AG04450 (cell line): Measurements from ENCODE around the gene KCNK3. TPM values are rescaled to one million over a fixed set of nuclear protein-coding genes. Genes with fewer than 3 reads are reported as not detected.
"Not testable (repeated sequence)": the region's sequence is repeated elsewhere in the genome, so short reads cannot be mapped to it uniquely, and the experiment has no call there.

Source experiments
- CTCF ChIA-PET: fragments of 300-600, 350-600 bp; formaldehyde crosslinking; extraction: SDS; loops from one replicate; lab custom pipeline; 2022; ENCODE audit warnings: antibody characterized with exemption, inconsistent platforms; lab: Charles Lee
- POLR2A ChIA-PET: fragments of 350-600 bp; formaldehyde crosslinking; extraction: SDS; loops from one replicate; lab custom pipeline; 2021; ENCODE audit warnings: antibody characterized with exemption, inconsistent platforms; lab: Yijun Ruan, JAX
- DNase-seq: peaks from one replicate; pipeline ENCODE4 v3.0.0-alpha.2; 2011; ENCODE audit warnings: low read depth, low spot score
- H3K27ac ChIP-seq: one replicate; pipeline ENCODE4 v1.5.1; 2012; ENCODE audit warnings: low read depth, low read length, control low read depth
- H3K27me3 ChIP-seq: one replicate; pipeline ENCODE4 v1.6.0; 2012; ENCODE audit warnings: low read length; ENCODE audit not compliant: control insufficient read depth, insufficient read depth
- H3K4me3 ChIP-seq: 2 replicates; pipeline ENCODE4 v1.5.1; 2011; ENCODE audit warnings: mild to moderate bottlenecking, low read depth, low read length, control low read depth
- H3K9me3 ChIP-seq: 2 replicates; pipeline ENCODE4 v1.5.1; 2012; ENCODE audit warnings: low read length; ENCODE audit not compliant: control insufficient read depth, insufficient read depth
- CTCF ChIP-seq: IDR thresholded peaks from 2 replicates; pipeline ENCODE4 v1.5.1; 2011; ENCODE audit warnings: low read depth, low read length, control low read depth, inconsistent platforms
- polyA plus RNA-seq: library from polyadenylated mRNA; depleted of rRNA; stranded (reverse); fragments of >200 nt; gene quantifications from 2 replicates; pipeline ENCODE4 v1.2.3, GENCODE V29; 2011

KCNK3 gene
- polyA plus RNA-seq, 1 experiment, result 0.05 TPM

DNA sequence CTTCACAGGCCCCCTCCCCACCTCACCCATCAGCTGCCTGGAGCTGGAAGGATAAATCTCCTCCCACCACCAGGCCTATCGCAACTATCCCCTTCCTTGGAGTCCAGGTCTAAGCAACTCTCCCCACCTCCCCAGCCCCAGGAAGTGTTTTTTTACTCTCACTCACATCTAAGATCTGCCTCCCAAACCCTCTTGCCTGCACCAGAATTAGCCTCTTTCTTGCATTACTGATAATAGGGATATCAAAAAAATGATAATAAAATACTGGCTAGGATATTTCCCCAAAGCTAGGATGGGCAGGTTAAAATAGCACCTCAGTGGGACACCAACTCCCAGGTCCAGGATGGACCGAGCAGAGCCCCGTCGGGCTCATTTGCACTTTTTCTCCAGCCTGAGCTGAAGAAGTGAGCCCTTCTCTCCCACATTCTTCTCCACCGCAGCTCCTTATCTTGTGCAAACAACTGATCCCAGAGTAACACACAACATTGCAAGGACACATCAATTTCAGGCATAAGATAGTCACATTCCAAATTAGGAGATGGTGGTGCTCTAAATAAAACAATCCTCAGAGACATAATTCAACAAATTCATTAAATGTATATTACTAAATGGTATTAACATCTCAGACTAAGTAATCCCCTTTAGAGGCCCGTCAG is 33.7 kb upstream of the KCNK3 start:
- no peak for TF ChIP-seq CTCF
- DNase-seq, result no peak
- POLR2A ChIA-PET, result no interaction called here
- H3K27me3 ChIP-seq, result peaks cover 16% of the 10 kb centered on the region
- H3K4me3 ChIP-seq, result no peak overlapping the region
- H3K27ac ChIP-seq, result no peak overlapping the region
- no peaks in the 10 kb centered on the region for H3K9me3 ChIP-seq
- CTCF ChIA-PET, result no interaction called here

GRCh38 chr2:26660363-26660962 is 32.1 kb upstream of the KCNK3 start:
- H3K4me3 ChIP-seq, result no peak overlapping the region
- peaks cover 14% of the 10 kb centered on the region for H3K27me3 ChIP-seq
- CTCF ChIA-PET, result interaction anchor here (0.6 to 1.0 kb wide), 2 partner anchors 52 to 54 kb away, joined by 3 read pairs; no protein-coding TSS in a partner anchor
- POLR2A ChIA-PET, result no interaction called here
- no peak overlapping the region for H3K27ac ChIP-seq
- no peak for DNase-seq
- H3K9me3 ChIP-seq, result no peaks in the 10 kb centered on the region
- TF ChIP-seq CTCF, result no peak

DNA sequence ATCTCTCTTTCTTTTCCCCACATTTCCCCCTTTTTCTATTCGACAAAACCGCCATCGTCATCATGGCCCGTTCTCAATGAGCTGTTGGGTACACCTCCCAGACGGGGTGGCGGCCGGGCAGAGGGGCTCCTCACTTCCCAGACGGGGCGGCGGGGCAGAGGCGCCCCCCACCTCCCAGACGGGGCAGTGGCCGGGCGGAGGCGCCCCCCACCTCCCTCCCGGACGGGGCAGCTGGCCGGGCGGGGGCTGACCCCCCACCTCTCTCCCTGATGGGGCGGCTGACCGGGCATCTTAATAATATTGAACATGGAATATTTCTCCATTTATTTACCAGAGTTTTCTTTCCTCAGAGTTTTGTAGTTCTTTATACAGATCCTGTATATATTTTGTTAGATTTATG is 27.2 kb upstream of the KCNK3 start:
- H3K9me3 ChIP-seq, H3K27ac ChIP-seq, POLR2A ChIA-PET, DNase-seq, CTCF ChIA-PET, H3K4me3 ChIP-seq: not testable (repeated sequence)
- peaks cover 23% of the 10 kb centered on the region for H3K27me3 ChIP-seq

GRCh38 chr2:26666671-26667070 is 25.9 kb upstream of the KCNK3 start:
- CTCF ChIA-PET, result interaction anchor here (1.4 kb wide), 1 partner anchor 61 kb away, joined by 3 read pairs; no protein-coding TSS in a partner anchor
- no peak for DNase-seq

GRCh38 chr2:26668041-26668440 is 24.5 kb upstream of the KCNK3 start:
- Histone ChIP-seq H3K4me3 (no peak overlapping the region), H3K9me3 (no peaks in the 10 kb centered on the region), H3K27me3 (peaks cover 36% of the 10 kb centered on the region), H3K27ac (no peak overlapping the region)
- no peak for TF ChIP-seq CTCF
- ChIA-PET CTCF (interaction anchor here (1.1 to 1.4 kb wide), 2 partner anchors 62 to 90 kb away, joined by 3 to 4 read pairs; no protein-coding TSS in a partner anchor), POLR2A (no interaction called here)
- DNase-seq, result no peak

More at GRCh38 chr2:26666671-26667070, 25.9 kb upstream of the KCNK3 start:
- Histone ChIP-seq H3K27me3 (peaks cover 27% of the 10 kb centered on the region), H3K4me3 (no peak overlapping the region), H3K9me3 (no peaks in the 10 kb centered on the region), H3K27ac (no peak overlapping the region)
- POLR2A ChIA-PET, result no interaction called here
- TF ChIP-seq CTCF, result no peak
